ENCODE results near the gene HSPA1A. TPM values are rescaled to one million over a fixed set of nuclear protein-coding genes. Genes with fewer than 3 reads are reported as not detected.
A peak's percentile ranks its signal among the peaks of the same experiment; 100 is the strongest.

HSPA1A gene
- total and polyA plus RNA-seq, 9 of the 15 experiments (the other 6 are each of a cell fraction or from before 2014, with no cell fraction given): 2.2 to 273 (median 107) TPM

DNA sequence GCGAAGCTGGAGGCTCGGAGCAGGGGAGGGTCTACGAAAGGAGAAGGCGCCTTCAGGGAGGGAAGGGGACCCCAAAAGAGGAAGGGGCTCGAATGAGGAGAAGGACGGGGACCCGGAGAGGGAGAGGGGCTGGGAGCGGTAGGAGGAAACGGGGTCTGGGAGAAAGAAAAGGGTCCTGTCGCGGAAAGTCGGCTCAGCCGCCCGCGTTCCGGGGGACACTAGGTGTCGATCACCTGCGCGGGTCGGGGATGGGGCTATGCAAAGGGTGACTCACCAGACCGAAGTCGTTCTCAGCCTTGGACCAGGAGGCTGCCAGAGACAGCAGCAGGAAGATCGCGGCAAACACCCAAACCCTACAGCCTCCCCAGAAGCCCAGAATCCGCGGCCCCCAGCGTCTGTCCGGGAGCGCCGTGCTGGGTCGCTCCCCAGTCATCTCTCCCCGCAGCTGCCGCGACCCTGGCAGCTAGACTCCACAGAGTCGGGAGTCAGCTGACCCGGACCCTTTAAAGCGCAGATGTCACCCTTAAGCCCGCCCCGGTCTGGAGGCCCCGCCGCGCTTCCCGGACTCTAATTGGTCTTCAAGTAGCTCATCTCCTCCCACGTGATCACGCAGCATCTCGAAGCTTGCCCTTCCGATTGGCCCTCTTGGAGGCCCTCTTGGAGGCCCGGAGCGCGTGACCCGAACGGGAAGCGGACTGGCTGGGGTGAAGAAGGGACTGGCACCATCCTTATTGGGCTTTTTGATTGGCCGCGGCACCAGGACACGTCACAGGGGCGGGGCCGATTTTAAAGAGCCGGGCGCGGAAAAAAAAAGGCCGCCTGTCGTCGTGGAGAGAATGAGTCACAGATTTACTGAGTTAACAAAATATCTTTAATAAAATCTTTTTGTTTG is 47.2 kb downstream of the HSPA1A start, which contains the start of gene NEU1 (continued):
- TF ChIP-seq ZBTB40 (IDR thresholded peaks at IDR 0.05): peak; percentile 54
- no peak for TF ChIP-seq ZBTB40 (CRISPR knock-in tag; IDR thresholded peaks at IDR 0.05)
- TF ChIP-seq ARID2 (IDR thresholded peaks at IDR 0.05): no peak; the same call in 1 of the 2 replicates
- peak in 1 of 2 experiments; percentile 71 for TF ChIP-seq AFF1 (IDR thresholded peaks at IDR 0.05; ENCODE audit: low read depth in 1 of 2, partially characterized antibody in 2 of 2)
- TF ChIP-seq ETS1 (conservative IDR thresholded peaks at IDR 0.05; ENCODE audit: control insufficient read depth, low read depth, low read length): peak; percentile 96
- peak; percentile 80 for TF ChIP-seq ARHGAP35 (IDR thresholded peaks at IDR 0.05; ENCODE audit: partially characterized antibody)
- TF ChIP-seq MAFG (tag; conservative IDR thresholded peaks at IDR 0.05): no peak
- no peak for TF ChIP-seq HNRNPUL1 (IDR thresholded peaks at IDR 0.05; ENCODE audit: low read length)
- TF ChIP-seq SMARCA5 (IDR thresholded peaks at IDR 0.05): peak; percentile 71; the same call in 1 of the 2 replicates
